PFSK-1 (cell line): ENCODE measurements around the gene TREML1.

Experiments used
- FOXP2 ChIP-seq: optimal IDR thresholded peaks from 2 replicates; pipeline ENCODE3; 2011; ENCODE audit warnings: borderline replicate concordance, control low read depth, inconsistent platforms; ENCODE audit not compliant: insufficient read depth; ENCODE audit errors: extremely low read length, extremely low read depth
- POLR2AphosphoS5 ChIP-seq: IDR thresholded peaks from 2 replicates; pipeline ENCODE4 v1.6.1; 2012; ENCODE audit warnings: low read depth, mild to moderate bottlenecking, control low read depth, low read length, moderate library complexity
- REST ChIP-seq, 2 experiments: IDR thresholded peaks; 2 replicates each; pipeline versions ENCODE4 v1.6.1 to v1.8.0; 2011 to 2012; ENCODE audit warnings: low read depth in 2 of 2, low read length in 2 of 2, control low read depth in 1 of 2, inconsistent platforms in 1 of 2, mild to moderate bottlenecking in 1 of 2, moderate library complexity in 1 of 2; ENCODE audit not compliant: insufficient read depth in 1 of 2
- SIN3A ChIP-seq: IDR thresholded peaks from 2 replicates; pipeline ENCODE4 v1.6.1; 2012; ENCODE audit warnings: mild to moderate bottlenecking, low read length, moderate library complexity, borderline replicate concordance; ENCODE audit not compliant: insufficient read depth
- TAF1 ChIP-seq: IDR thresholded peaks from 2 replicates; pipeline ENCODE4 v1.6.1; 2012; ENCODE audit warnings: low read length, control low read depth, borderline replicate concordance; ENCODE audit not compliant: insufficient read depth

The TREML1 gene

GRCh38 chr6:41103847-41104246, 50.3 kb downstream of the TREML1 start:
- TF ChIP-seq REST (IDR thresholded peaks at IDR 0.05; ENCODE audit: insufficient read depth in 1 of 2, low read depth in 2 of 2, low read length in 2 of 2) (no peak), TAF1 (no peak), SIN3A (no peak), FOXP2 (no peak), POLR2AphosphoS5 (no peak)

- TF ChIP-seq POLR2AphosphoS5 (no peak), FOXP2 (no peak), SIN3A (no peak), TAF1 (no peak), REST (IDR thresholded peaks at IDR 0.05; ENCODE audit: insufficient read depth in 1 of 2, low read depth in 2 of 2, low read length in 2 of 2) (no peak)
These were observed 53.3 kb downstream of the TREML1 start for GRCh38 chr6:41100871-41101287.
